ENCODE results near the gene DCAF5.

The DCAF5 gene

DNA sequence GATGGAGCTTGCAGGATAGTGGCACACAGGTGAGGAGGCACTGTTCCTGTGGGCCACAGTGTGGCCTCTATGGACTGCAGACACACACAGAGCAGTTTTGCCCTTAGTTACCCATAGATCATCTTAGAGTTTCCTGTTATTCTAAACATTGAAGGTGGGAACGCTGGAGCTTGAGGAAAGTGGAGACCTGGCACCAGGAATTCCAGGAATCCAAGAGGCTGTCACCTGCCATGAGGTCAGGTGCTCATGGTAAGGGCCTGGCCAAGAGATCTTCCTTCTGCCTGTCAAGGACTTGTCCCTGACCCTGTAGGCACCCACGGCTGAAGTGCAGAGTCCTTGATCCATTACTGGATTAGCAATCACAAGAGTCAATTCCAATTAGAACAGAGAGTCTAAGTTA lies 108.6 kb downstream of the DCAF5 start:
- TF ChIP-seq POLR2A (IDR thresholded peaks at IDR 0.05; ENCODE audit: extremely low read depth, insufficient read length) (no peak), MAX (IDR thresholded peaks at IDR 0.05; ENCODE audit: low read depth, low read length) (no peak), MYC (IDR thresholded peaks at IDR 0.05; ENCODE audit: low read depth, low read length) (no peak)
- TF ChIP-seq, protein P1, sequence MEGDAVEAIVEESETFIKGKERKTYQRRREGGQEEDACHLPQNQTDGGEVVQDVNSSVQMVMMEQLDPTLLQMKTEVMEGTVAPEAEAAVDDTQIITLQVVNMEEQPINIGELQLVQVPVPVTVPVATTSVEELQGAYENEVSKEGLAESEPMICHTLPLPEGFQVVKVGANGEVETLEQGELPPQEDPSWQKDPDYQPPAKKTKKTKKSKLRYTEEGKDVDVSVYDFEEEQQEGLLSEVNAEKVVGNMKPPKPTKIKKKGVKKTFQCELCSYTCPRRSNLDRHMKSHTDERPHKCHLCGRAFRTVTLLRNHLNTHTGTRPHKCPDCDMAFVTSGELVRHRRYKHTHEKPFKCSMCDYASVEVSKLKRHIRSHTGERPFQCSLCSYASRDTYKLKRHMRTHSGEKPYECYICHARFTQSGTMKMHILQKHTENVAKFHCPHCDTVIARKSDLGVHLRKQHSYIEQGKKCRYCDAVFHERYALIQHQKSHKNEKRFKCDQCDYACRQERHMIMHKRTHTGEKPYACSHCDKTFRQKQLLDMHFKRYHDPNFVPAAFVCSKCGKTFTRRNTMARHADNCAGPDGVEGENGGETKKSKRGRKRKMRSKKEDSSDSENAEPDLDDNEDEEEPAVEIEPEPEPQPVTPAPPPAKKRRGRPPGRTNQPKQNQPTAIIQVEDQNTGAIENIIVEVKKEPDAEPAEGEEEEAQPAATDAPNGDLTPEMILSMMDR (IDR thresholded peaks at IDR 0.05; ENCODE audit: low read depth, low read length) = no peak
- DNase-seq (ENCODE audit: low read depth) = no peak
- H3K4me3 ChIP-seq (ENCODE audit: low read depth, low read length) = no peak overlapping the region

- DNase-seq (ENCODE audit: low read depth) = peak; percentile 75
These were observed 109.2 kb downstream of the DCAF5 start for GRCh38 chr14:69043596-69044260.

GRCh38 chr14:69042787-69043444 lies 110.0 kb downstream of the DCAF5 start:
- DNase-seq (ENCODE audit: low read depth) = peak; percentile 85
- H3K4me3 ChIP-seq (ENCODE audit: low read depth, low read length) = peak overlapping the region; percentile 8
- no peak for TF ChIP-seq POLR2A (IDR thresholded peaks at IDR 0.05; ENCODE audit: extremely low read depth, insufficient read length)
- no peak for TF ChIP-seq MYC (IDR thresholded peaks at IDR 0.05; ENCODE audit: low read depth, low read length)
- no peak for TF ChIP-seq MAX (IDR thresholded peaks at IDR 0.05; ENCODE audit: low read depth, low read length)
- TF ChIP-seq, protein P1 (IDR thresholded peaks at IDR 0.05; ENCODE audit: low read depth, low read length) = peak; percentile 13

More at GRCh38 chr14:69043596-69044260, 109.2 kb downstream of the DCAF5 start:
- peak overlapping the region; percentile 8 for H3K4me3 ChIP-seq (ENCODE audit: low read depth, low read length)
- 0 out of 2 replicates have a peak, but pooled peaks have one; percentile 28 for TF ChIP-seq MAX (IDR thresholded peaks at IDR 0.05; ENCODE audit: low read depth, low read length)
- no peak for TF ChIP-seq POLR2A (IDR thresholded peaks at IDR 0.05; ENCODE audit: extremely low read depth, insufficient read length)
- TF ChIP-seq, protein P1 (IDR thresholded peaks at IDR 0.05; ENCODE audit: low read depth, low read length) = no peak
- TF ChIP-seq MYC (IDR thresholded peaks at IDR 0.05; ENCODE audit: low read depth, low read length) = peak; percentile 23; the same call in 1 of the 2 replicates

GRCh38 chr14:69042299-69042698 lies 110.6 kb downstream of the DCAF5 start:
- TF ChIP-seq, protein P1 (IDR thresholded peaks at IDR 0.05; ENCODE audit: low read depth, low read length) = no peak
- no peak for TF ChIP-seq MAX (IDR thresholded peaks at IDR 0.05; ENCODE audit: low read depth, low read length)
- TF ChIP-seq POLR2A (IDR thresholded peaks at IDR 0.05; ENCODE audit: extremely low read depth, insufficient read length) = no peak
- TF ChIP-seq MYC (IDR thresholded peaks at IDR 0.05; ENCODE audit: low read depth, low read length) = no peak
- no peak overlapping the region for H3K4me3 ChIP-seq (ENCODE audit: low read depth, low read length)
- DNase-seq (ENCODE audit: low read depth) = no peak

GRCh38 chr14:69041783-69042182 lies 111.1 kb downstream of the DCAF5 start:
- no peak for DNase-seq (ENCODE audit: low read depth)
- TF ChIP-seq, protein P1 (IDR thresholded peaks at IDR 0.05; ENCODE audit: low read depth, low read length) = no peak
- H3K4me3 ChIP-seq (ENCODE audit: low read depth, low read length) = no peak overlapping the region

Measured in NB4 (cell line).